ENCODE results near the gene TMEM18. TPM values are rescaled to one million over a fixed set of nuclear protein-coding genes. Genes with fewer than 3 reads are reported as not detected.
"Not testable (repeated sequence)": the region's sequence is repeated elsewhere in the genome, so short reads cannot be mapped to it uniquely, and the experiment has no call there.

Gene TMEM18
- 17.4 TPM for total RNA-seq

- peak; percentile 98 for DNase-seq
These were observed at the start of gene TMEM18 for GRCh38 chr2:677056-677958. Gene TMEM18, minus strand, starts transcription at chr2:677406. Its CDS starts 61 bp downstream, at chr2:677345.

- no peak for DNase-seq
These were observed 49.0 kb upstream of the TMEM18 start for GRCh38 chr2:726169-726568.

- DNase-seq: no peak
These were observed 48.3 kb upstream of the TMEM18 start for GRCh38 chr2:725468-725867.

GRCh38 chr2:723761-724160 is 46.6 kb upstream of the TMEM18 start:
- no peak for DNase-seq

GRCh38 chr2:720842-721241 is 43.6 kb upstream of the TMEM18 start:
- no peak for DNase-seq

- no peak for DNase-seq
These were observed 42.5 kb upstream of the TMEM18 start for GRCh38 chr2:719734-720133.

GRCh38 chr2:719191-719590 is 42.0 kb upstream of the TMEM18 start:
- no peak for DNase-seq

- no peak for DNase-seq
These were observed 40.5 kb upstream of the TMEM18 start for GRCh38 chr2:717661-718060.

GRCh38 chr2:715854-716560 is 38.8 kb upstream of the TMEM18 start:
- DNase-seq: peak; percentile 32

GRCh38 chr2:715038-715437 is 37.8 kb upstream of the TMEM18 start:
- no peak for DNase-seq

GRCh38 chr2:714005-714741 is 37.0 kb upstream of the TMEM18 start:
- DNase-seq: no peak

GRCh38 chr2:710867-711665 is 33.9 kb upstream of the TMEM18 start:
- DNase-seq: no peak

GRCh38 chr2:709138-709765 is 32.0 kb upstream of the TMEM18 start:
- no peak for DNase-seq

GRCh38 chr2:708667-709066 is 31.5 kb upstream of the TMEM18 start:
- DNase-seq: no peak

GRCh38 chr2:705971-706511 is 28.8 kb upstream of the TMEM18 start:
- no peak for DNase-seq

GRCh38 chr2:702765-703164 is 25.6 kb upstream of the TMEM18 start:
- not testable (repeated sequence) for DNase-seq

- no peak for DNase-seq
These were observed 19.9 kb upstream of the TMEM18 start for GRCh38 chr2:696999-697627.

- DNase-seq: no peak
These were observed 19.3 kb upstream of the TMEM18 start for GRCh38 chr2:696463-696862.

- no peak for DNase-seq
These were observed 17.8 kb upstream of the TMEM18 start for GRCh38 chr2:694906-695510.

- DNase-seq: peak; percentile 46
These were observed 17.0 kb upstream of the TMEM18 start for GRCh38 chr2:694174-694573.

Data from skin of body (tissue), 2 donors.